Tibial nerve (tissue), 4 donors: ENCODE measurements around the gene TEX38. TPM values are rescaled to one million over a fixed set of nuclear protein-coding genes. Genes with fewer than 3 reads are reported as not detected.

Source experiments
- DNase-seq, 2 donors: peaks; one replicate each; pipeline ENCODE4 v3.0.0-alpha.2; 2019; ENCODE audit warnings: low spot score in 2 of 2
- H3K27ac ChIP-seq, 4 donors: fragments of 200-600 bp; sonication (generic) in 3 of 4; one replicate each; pipeline ENCODE4 v1.5.1; 2017 to 2019; ENCODE audit warnings: mild to moderate bottlenecking in 1 of 4
- H3K27me3 ChIP-seq, 2 donors: fragments of 200-600 bp; sonication (generic) in 1 of 2; one replicate each; pipeline versions ENCODE4 v1.5.1 to v1.6.0; 2017 to 2019
- H3K36me3 ChIP-seq, 3 donors: fragments of 200-600 bp; sonication (generic); one replicate each; pipeline ENCODE4 v1.5.1; 2018 to 2019
- H3K4me1 ChIP-seq, 4 donors: fragments of 200-600 bp; sonication (generic) in 3 of 4; one replicate each; pipeline ENCODE4 v1.5.1; 2017 to 2019
- H3K4me3 ChIP-seq, 4 donors: fragments of 200-600 bp; sonication (generic) in 3 of 4; one replicate each; pipeline ENCODE4 v1.5.1; 2017 to 2019; ENCODE audit warnings: mild to moderate bottlenecking in 1 of 4, moderate library complexity in 1 of 4
- H3K9me3 ChIP-seq, 4 donors: fragments of 200-600 bp; sonication (generic) in 3 of 4; one replicate each; pipeline ENCODE4 v1.5.1; 2017 to 2019
- CTCF ChIP-seq, 5 experiments: fragments of 200-600 bp in 3 of 5; fragments of 450-650 bp in 2 of 5; sonication (generic) in 3 of 5; IDR thresholded peaks; one replicate each; pipeline ENCODE4 v1.5.1; 2016 to 2019; ENCODE audit warnings: antibody characterized with exemption in 5 of 5, mild to moderate bottlenecking in 3 of 5, moderate library complexity in 2 of 5
- EP300 ChIP-seq, 2 donors: sonication (generic); formaldehyde crosslinking; IDR thresholded peaks; one replicate each; pipeline ENCODE4 v1.6.1; 2017; ENCODE audit warnings: antibody characterized with exemption in 2 of 2, mild to moderate bottlenecking in 1 of 2
- POLR2A ChIP-seq, 2 donors: fragments of 450-650 bp; IDR thresholded peaks; one replicate each; pipeline ENCODE4 v1.6.1; 2017; ENCODE audit warnings: antibody characterized with exemption in 2 of 2, mild to moderate bottlenecking in 2 of 2, moderate library complexity in 2 of 2
- WGBS, 2 donors: methylation state at CpG; one replicate each; pipeline ENCODE4 v1.1.5; 2018; 5-methylcytosine and 5-hydroxymethylcytosine counted together
- total RNA-seq, 4 donors: library from RNA; depleted of rRNA; stranded (reverse); fragments of >200 nt; gene quantifications; one replicate each; pipeline ENCODE4 v1.1.0, GENCODE V29; 2016

Gene TEX38
- total RNA-seq, 4 donors from 2014 or later = not detected

- Histone ChIP-seq H3K4me3 (no peak overlapping the region), H3K36me3 (peaks cover 0 to 82% (median 0%) of the 10 kb centered on the region in 3 donors)
These were observed 36.4 kb upstream of the TEX38 start for GRCh38 chr1:46635205-46635604.

GRCh38 chr1:46637444-46638083 lies 34.1 kb upstream of the TEX38 start:
- peaks cover 0 to 72% (median 0%) of the 10 kb centered on the region in 3 donors for H3K36me3 ChIP-seq
- no peaks in the 10 kb centered on the region for H3K9me3 ChIP-seq
- H3K4me3 ChIP-seq = no peak overlapping the region
- DNase-seq = no peak
- peaks cover 0 to 5% (median 0%) of the 10 kb centered on the region in 4 donors for H3K4me1 ChIP-seq
- no peak for TF ChIP-seq EP300 (IDR thresholded peaks at IDR 0.05)
- no peak for TF ChIP-seq CTCF (IDR thresholded peaks at IDR 0.05)
- TF ChIP-seq POLR2A (IDR thresholded peaks at IDR 0.05) = no peak
- peak overlapping the region in 1 of 4 donors; percentile 46 for H3K27ac ChIP-seq
- WGBS, 2 donors = 25 to 29% methylated on average over 2 of the region's 2 CpGs
- no peaks in the 10 kb centered on the region for H3K27me3 ChIP-seq

More at GRCh38 chr1:46635205-46635604, 36.4 kb upstream of the TEX38 start:
- H3K9me3 ChIP-seq = no peaks in the 10 kb centered on the region
- H3K4me1 ChIP-seq = peaks cover 0 to 4% (median 0%) of the 10 kb centered on the region in 4 donors
- H3K27me3 ChIP-seq = no peaks in the 10 kb centered on the region
- no peak for TF ChIP-seq CTCF (IDR thresholded peaks at IDR 0.05)
- no peak for TF ChIP-seq POLR2A (IDR thresholded peaks at IDR 0.05)
- no peak for TF ChIP-seq EP300 (IDR thresholded peaks at IDR 0.05)
- DNase-seq = no peak
- WGBS, 2 donors = 90 to 93% methylated on average over 2 of the region's 2 CpGs
- H3K27ac ChIP-seq = no peak overlapping the region

GRCh38 chr1:46638921-46639320 lies 32.7 kb upstream of the TEX38 start:
- peaks cover 0 to 68% (median 0%) of the 10 kb centered on the region in 3 donors for H3K36me3 ChIP-seq
- no peaks in the 10 kb centered on the region for H3K27me3 ChIP-seq
- H3K9me3 ChIP-seq = no peaks in the 10 kb centered on the region
- peaks cover 0 to 16% (median 5%) of the 10 kb centered on the region in 4 donors for H3K4me1 ChIP-seq
- DNase-seq = no peak
- no peak overlapping the region for H3K27ac ChIP-seq
- no peak for TF ChIP-seq CTCF (IDR thresholded peaks at IDR 0.05)
- TF ChIP-seq EP300 (IDR thresholded peaks at IDR 0.05) = no peak
- no peak for TF ChIP-seq POLR2A (IDR thresholded peaks at IDR 0.05)
- no peak overlapping the region for H3K4me3 ChIP-seq

- Histone ChIP-seq H3K27me3 (no peaks in the 10 kb centered on the region), H3K36me3 (peaks cover 0 to 62% (median 0%) of the 10 kb centered on the region in 3 donors), H3K9me3 (no peaks in the 10 kb centered on the region), H3K27ac (no peak overlapping the region), H3K4me1 (peaks cover 0 to 17% (median 5%) of the 10 kb centered on the region in 4 donors), H3K4me3 (no peak overlapping the region)
- TF ChIP-seq EP300 (IDR thresholded peaks at IDR 0.05) (no peak), CTCF (IDR thresholded peaks at IDR 0.05) (no peak), POLR2A (IDR thresholded peaks at IDR 0.05) (no peak)
- WGBS, 2 donors = 87 to 88% methylated on average over 1 of the region's 1 CpG
- DNase-seq = no peak
These were observed 32.1 kb upstream of the TEX38 start for GRCh38 chr1:46639547-46639946.

GRCh38 chr1:46642115-46642680 lies 29.5 kb upstream of the TEX38 start:
- H3K9me3 ChIP-seq = no peaks in the 10 kb centered on the region
- peaks cover 0 to 17% (median 5%) of the 10 kb centered on the region in 4 donors for H3K4me1 ChIP-seq
- peaks cover 0 to 44% (median 0%) of the 10 kb centered on the region in 3 donors for H3K36me3 ChIP-seq
- no peak overlapping the region for H3K4me3 ChIP-seq
- TF ChIP-seq POLR2A (IDR thresholded peaks at IDR 0.05) (no peak), CTCF (IDR thresholded peaks at IDR 0.05) (no peak), EP300 (IDR thresholded peaks at IDR 0.05) (no peak)
- peak overlapping the region in 1 of 4 donors; percentile 54 for H3K27ac ChIP-seq
- no peaks in the 10 kb centered on the region for H3K27me3 ChIP-seq
- no peak for DNase-seq
